Pancreas (tissue), 10 donors: ENCODE results near the gene FANCD2. TPM values are rescaled to one million over a fixed set of nuclear protein-coding genes. Genes with fewer than 3 reads are reported as not detected.

ENCODE experiments used
- ATAC-seq, 4 donors: fragments of 200-7000 bp; cut with Tn5 transposase; one replicate each; pipeline versions ENCODE4 v1.8.0 to v1.9.1; 2020; ENCODE audit warnings: mild to moderate bottlenecking in 4 of 4, moderate library complexity in 4 of 4
- DNase-seq, 6 donors: peaks; one replicate each; pipeline ENCODE4 v3.0.0-alpha.2; 2020
- FAIRE-seq: peaks from 2 replicates; lab custom pipeline; 2012; peaks lifted over from hg19 to GRCh38; lab: Jason Lieb, UNC
- H3K27ac ChIP-seq, 4 donors: fragments of 200-600 bp; sonication (generic); 1 replicate in 3 of 4; 2 replicates in 1 of 4; pipeline versions ENCODE4 v1.5.0 to v1.8.0; 2020
- H3K27me3 ChIP-seq, 4 donors: fragments of 200-600 bp; one replicate each; pipeline ENCODE4 v1.8.0; 2021
- H3K36me3 ChIP-seq, 3 donors: fragments of 200-600 bp; sonication (generic) in 1 of 3; one replicate each; pipeline versions ENCODE4 v1.5.0 to v1.8.0; 2020 to 2021
- H3K4me1 ChIP-seq, 3 donors: fragments of 200-600 bp; one replicate each; pipeline ENCODE4 v1.8.0; 2021
- H3K4me3 ChIP-seq, 4 donors: fragments of 200-600 bp; sonication (generic) in 2 of 4; one replicate each; pipeline versions ENCODE4 v1.5.0 to v1.8.0; 2020 to 2021
- H3K9me3 ChIP-seq, 4 donors: fragments of 200-600 bp; one replicate each; pipeline ENCODE4 v1.8.0; 2021
- CTCF ChIP-seq, 4 donors: fragments of 200-600 bp; sonication (generic) in 3 of 4; IDR thresholded peaks; one replicate each; pipeline versions ENCODE4 v1.5.0 to v1.8.0; 2021; ENCODE audit warnings: antibody characterized with exemption in 4 of 4
- WGBS, 2 donors: extraction: QIAGEN DNeasy Blood & Tissue Kit; methylation state at CpG; one replicate each; pipeline ENCODE4 v1.1.7; 2013; 5-methylcytosine and 5-hydroxymethylcytosine counted together
- intact Hi-C, 3 donors: fragments of 100-400 bp; cut with DNase I; formaldehyde crosslinking; loops; one replicate each; pipeline versions ENCODE4 v1.11.1 to v1.14.2; 2022
- polyA plus RNA-seq, 2 donors: library from polyadenylated mRNA; stranded (reverse); fragments of 200-250 nt; gene quantifications; one replicate each; pipeline ENCODE4 v1.2.3, GENCODE V29; 2013
- total RNA-seq, 6 donors: library from RNA; stranded (reverse); fragmentation: NEBNext Ultra II Directional in 4 of 6; extraction: Animal tissue kit (Norgen Biotek cat#: 25700) in 4 of 6; gene quantifications; one replicate each; pipeline versions ENCODE4 v1.2.1 to v1.2.4, GENCODE V29; 2021 to 2023
- donor health status: healthy with polysubstance abuse.
- donor health status: DM: no; HTN: no; CAD: no; lungs with moderate emphysema.
- donor health status: DM: no; HTN: no; CAD: no.
- donor health status: control.
- donor health status: control.
- donor health status: Bipolar disorder and iron deficiency.
- donor health status: DM: yes; HTN: yes; CAD: no.
- donor health status: DM: no; HTN: no; CAD: no.
- donor health status: DM: no; HTN: no; CAD: no.
- donor health status: DM: yes; HTN: yes; CAD: no.

The FANCD2 gene
- total RNA-seq: 1 to 10 TPM; 1.7 to 3.7 (median 2.0) TPM
- polyA plus RNA-seq: 1 to 10 TPM; 2.1 to 2.6 TPM

DNA sequence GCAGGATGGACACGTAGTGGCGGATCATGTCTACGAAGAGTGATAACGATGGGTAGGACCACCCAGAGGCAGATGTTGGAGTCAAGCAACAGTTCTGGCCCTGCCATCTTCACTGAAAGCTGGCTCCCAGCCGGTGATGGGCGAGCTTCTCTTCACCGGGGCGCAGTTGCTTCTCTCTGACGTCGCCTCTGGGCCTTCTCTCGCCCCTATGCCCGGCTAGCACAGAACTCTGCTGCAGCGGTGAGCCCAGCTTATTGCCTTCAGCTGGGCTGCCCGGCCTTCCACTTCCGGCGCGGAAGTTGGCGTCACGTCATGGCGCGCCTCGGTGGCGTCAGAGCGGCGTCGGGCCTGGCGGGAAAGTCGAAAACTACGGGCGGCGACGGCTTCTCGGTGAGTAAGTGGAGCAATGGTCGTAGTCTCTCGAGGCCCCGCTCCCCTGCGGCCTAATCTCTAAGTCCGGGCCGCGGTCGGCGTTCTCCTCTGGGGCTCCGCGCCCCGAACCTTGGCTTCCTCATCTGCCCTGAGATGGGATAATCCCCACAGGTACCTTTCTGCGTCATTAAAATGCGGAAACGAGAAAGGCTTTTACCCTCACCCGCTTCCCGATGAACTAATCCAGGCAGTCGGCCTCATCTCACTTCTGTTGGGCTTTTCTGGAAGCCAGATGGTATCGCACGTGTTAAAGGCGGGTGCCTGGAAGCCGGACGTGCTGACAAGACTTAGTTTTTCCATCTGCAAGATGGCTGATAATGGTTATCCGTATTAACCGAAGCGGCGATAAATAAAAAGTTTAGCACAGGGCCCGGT lies at the start of gene FANCD2:
TSS of gene FANCD2 (plus strand) at position 354 of the 807 bp plus-strand sequence. CDS start 2,221 bp downstream, outside the sequence.
- Histone ChIP-seq H3K36me3 (peaks cover 0 to 6% (median 0%) of the 10 kb centered on the region in 3 donors), H3K27me3 (no peaks in the 10 kb centered on the region), H3K9me3 (no peaks in the 10 kb centered on the region), H3K4me1 (peaks cover 9 to 19% (median 14%) of the 10 kb centered on the region in 3 donors), H3K4me3 (peak within 1 kb of the TSS; percentile 62 to 98 (median 90)), H3K27ac (peak within 1 kb of the TSS; percentile 8 to 59 (median 39))
- whole genome bisulfite sequencing, 2 donors: 0% methylated on average over 61 of the region's 61 CpGs
- ATAC-seq (peak; percentile 98 to 100 (median 99)), FAIRE-seq (no peak), DNase-seq (peak; percentile 80 to 97 (median 88))
- TF ChIP-seq CTCF (IDR thresholded peaks at IDR 0.05): no peak
- intact Hi-C loops: no loop called here

DNA sequence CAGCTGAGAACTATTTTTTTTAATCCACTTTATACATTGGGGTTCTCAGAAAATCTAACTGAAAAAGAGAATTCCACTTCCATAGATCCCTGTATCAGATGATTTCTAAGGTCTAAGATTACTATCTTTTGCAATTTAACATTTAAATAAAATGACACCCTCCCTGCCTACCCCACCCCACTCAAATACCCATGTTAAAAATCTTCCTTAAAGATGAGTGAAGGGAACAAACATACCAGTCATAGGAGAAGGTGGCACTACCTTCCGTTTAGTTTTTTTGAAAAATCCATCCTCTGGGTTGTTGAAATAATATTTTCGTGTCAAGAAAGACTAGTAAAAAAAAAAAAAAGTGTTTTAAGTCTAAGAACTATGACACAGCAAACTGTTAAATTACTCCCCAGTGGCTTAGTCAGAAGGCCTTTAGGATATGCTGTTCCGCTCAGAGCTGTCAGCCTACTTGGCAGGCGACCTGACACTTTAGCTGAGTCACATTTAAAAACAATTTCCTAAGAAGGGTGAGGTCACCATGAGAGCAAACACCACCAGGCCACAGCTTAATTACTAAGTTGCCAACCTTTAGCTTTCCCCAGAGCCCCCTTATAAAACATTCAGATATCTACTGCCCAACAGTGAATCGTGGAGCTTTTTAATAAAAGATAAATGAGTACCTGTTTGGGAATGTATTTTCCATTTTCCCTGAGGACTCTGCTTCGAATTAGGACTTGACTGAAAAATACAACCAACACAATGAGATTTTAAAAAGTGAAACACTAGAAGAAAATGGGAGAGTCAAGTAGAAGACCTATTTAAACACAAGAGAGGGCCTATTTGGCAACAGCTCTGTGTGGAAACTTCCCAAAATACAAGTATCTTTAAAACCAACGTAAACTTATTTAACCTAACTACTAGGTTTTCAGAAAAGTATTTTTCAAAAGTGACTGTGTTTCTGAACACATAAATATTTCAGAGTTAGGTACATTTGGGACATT lies 49.2 kb upstream of the FANCD2 start:
- H3K4me3 ChIP-seq: no peak overlapping the region
- 33 to 43% methylated on average over 7 of the region's 7 CpGs for WGBS, 2 donors
- intact Hi-C loops: no loop called here
- ATAC-seq: peak; percentile 99 to 100 (median 100)
- FAIRE-seq: peak; percentile 51
- DNase-seq: peak in 4 of 6 donors; percentile 76 to 86 (median 80)
- H3K36me3 ChIP-seq: peaks cover 0 to 10% (median 5%) of the 10 kb centered on the region in 3 donors
- H3K27ac ChIP-seq: peak overlapping the region in 3 of 4 donors; percentile 30 to 67 (median 44)
- TF ChIP-seq CTCF (IDR thresholded peaks at IDR 0.05): no peak
- no peaks in the 10 kb centered on the region for H3K27me3 ChIP-seq
- H3K4me1 ChIP-seq: peaks cover 3 to 14% (median 11%) of the 10 kb centered on the region in 3 donors
- H3K9me3 ChIP-seq: no peaks in the 10 kb centered on the region

- FAIRE-seq: no peak
- no peak overlapping the region for H3K4me3 ChIP-seq
- H3K36me3 ChIP-seq: peaks cover 0 to 5% (median 4%) of the 10 kb centered on the region in 3 donors
- peaks cover 3 to 14% (median 11%) of the 10 kb centered on the region in 3 donors for H3K4me1 ChIP-seq
- H3K27ac ChIP-seq: no peak overlapping the region
- DNase-seq: no peak
- TF ChIP-seq CTCF (IDR thresholded peaks at IDR 0.05): no peak
- ATAC-seq: no peak
- WGBS, 2 donors: 85 to 89% methylated on average over 8 of the region's 8 CpGs
- intact Hi-C loops: no loop called here
- H3K27me3 ChIP-seq: no peaks in the 10 kb centered on the region
- H3K9me3 ChIP-seq: no peaks in the 10 kb centered on the region
Observed at GRCh38 chr3:9978710-9979305, 47.4 kb upstream of the FANCD2 start.

GRCh38 chr3:9980251-9980650 lies 46.0 kb upstream of the FANCD2 start:
- Histone ChIP-seq H3K27me3 (no peaks in the 10 kb centered on the region), H3K27ac (no peak overlapping the region), H3K4me1 (peaks cover 4 to 21% (median 14%) of the 10 kb centered on the region in 3 donors), H3K36me3 (peaks cover 0 to 4% (median 0%) of the 10 kb centered on the region in 3 donors), H3K4me3 (no peak overlapping the region), H3K9me3 (no peaks in the 10 kb centered on the region)
- no peak for ATAC-seq
- DNase-seq: no peak
- TF ChIP-seq CTCF (IDR thresholded peaks at IDR 0.05): no peak
- no peak for FAIRE-seq
- WGBS, 2 donors: 88 to 98% methylated on average over 2 of the region's 2 CpGs
- intact Hi-C loops: no loop called here
